Measurements from ENCODE around the gene PTPN9.
"Not testable (repeated sequence)": the region's sequence is repeated elsewhere in the genome, so short reads cannot be mapped to it uniquely, and the experiment has no call there.

GRCh38 chr15:75542949-75543545 is 36.1 kb downstream of the PTPN9 start:
- TF ChIP-seq CTCF (conservative IDR thresholded peaks at IDR 0.05); ZFX (IDR thresholded peaks at IDR 0.05): not testable (repeated sequence)
